Upper lobe of left lung (tissue), 4 donors: ENCODE data around the gene SELENOF.

Source experiments
- EP300 ChIP-seq, 4 donors: sonication (generic); formaldehyde crosslinking; IDR thresholded peaks; one replicate each; pipeline ENCODE4 v1.5.1; 2017; ENCODE audit warnings: antibody characterized with exemption in 4 of 4, control low read depth in 2 of 4
- POLR2A ChIP-seq, 4 donors: fragments of 450-650 bp; IDR thresholded peaks; one replicate each; pipeline ENCODE4 v1.5.1; 2016 to 2017; ENCODE audit warnings: antibody characterized with exemption in 4 of 4, mild to moderate bottlenecking in 2 of 4
- POLR2AphosphoS5 ChIP-seq, 2 donors: sonication (generic); formaldehyde crosslinking; IDR thresholded peaks; one replicate each; pipeline ENCODE4 v1.5.1; 2017; ENCODE audit warnings: antibody characterized with exemption in 2 of 2
- TF ChIP-seq, protein P1 (sequence below), 6 experiments: fragments of 450-650 bp in 4 of 6; fragments of 200-600 bp in 2 of 6; sonication (generic) in 2 of 6; IDR thresholded peaks; one replicate each; pipeline ENCODE4 v1.5.1; 2016 to 2019; ENCODE audit warnings: antibody characterized with exemption in 6 of 6

DNA sequence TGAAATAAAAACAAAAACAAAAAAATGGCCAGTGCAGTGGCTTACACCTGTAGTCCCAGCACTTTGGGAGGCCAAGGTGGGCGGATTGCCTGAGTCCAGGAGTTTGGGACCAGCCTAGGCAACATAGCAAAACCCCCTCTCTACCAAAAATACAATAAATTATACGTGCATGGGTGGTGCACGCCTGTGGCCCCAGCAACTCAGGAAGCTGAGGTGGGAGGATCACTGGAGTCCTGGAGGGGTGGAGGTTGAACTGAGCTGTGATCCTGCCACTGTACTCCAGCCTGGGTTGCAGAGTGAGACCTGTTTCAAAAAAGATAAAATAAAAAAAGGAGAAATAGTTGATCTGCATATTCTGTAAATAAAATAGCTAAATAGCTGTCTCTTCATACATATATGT lies 41.8 kb upstream of the SELENOF start:
- TF ChIP-seq POLR2AphosphoS5 (IDR thresholded peaks at IDR 0.05) (no peak), POLR2A (IDR thresholded peaks at IDR 0.05) (no peak), EP300 (IDR thresholded peaks at IDR 0.05) (no peak)
- TF ChIP-seq, protein P1, sequence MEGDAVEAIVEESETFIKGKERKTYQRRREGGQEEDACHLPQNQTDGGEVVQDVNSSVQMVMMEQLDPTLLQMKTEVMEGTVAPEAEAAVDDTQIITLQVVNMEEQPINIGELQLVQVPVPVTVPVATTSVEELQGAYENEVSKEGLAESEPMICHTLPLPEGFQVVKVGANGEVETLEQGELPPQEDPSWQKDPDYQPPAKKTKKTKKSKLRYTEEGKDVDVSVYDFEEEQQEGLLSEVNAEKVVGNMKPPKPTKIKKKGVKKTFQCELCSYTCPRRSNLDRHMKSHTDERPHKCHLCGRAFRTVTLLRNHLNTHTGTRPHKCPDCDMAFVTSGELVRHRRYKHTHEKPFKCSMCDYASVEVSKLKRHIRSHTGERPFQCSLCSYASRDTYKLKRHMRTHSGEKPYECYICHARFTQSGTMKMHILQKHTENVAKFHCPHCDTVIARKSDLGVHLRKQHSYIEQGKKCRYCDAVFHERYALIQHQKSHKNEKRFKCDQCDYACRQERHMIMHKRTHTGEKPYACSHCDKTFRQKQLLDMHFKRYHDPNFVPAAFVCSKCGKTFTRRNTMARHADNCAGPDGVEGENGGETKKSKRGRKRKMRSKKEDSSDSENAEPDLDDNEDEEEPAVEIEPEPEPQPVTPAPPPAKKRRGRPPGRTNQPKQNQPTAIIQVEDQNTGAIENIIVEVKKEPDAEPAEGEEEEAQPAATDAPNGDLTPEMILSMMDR (IDR thresholded peaks at IDR 0.05): no peak
